Cerebellar nuclear complex (tissue), 1 donor: ENCODE results near the gene GNAQ.

Source experiments
- DNase-seq, 2 experiments: peaks; one replicate each; lab custom pipeline; 2025; lab: John Stamatoyannopoulos, UW

GNAQ gene

GRCh38 chr9:77815260-77815659 is 216.4 kb downstream of the GNAQ start:
- DNase-seq, result no peak

- DNase-seq, result no peak
Observed at GRCh38 chr9:77811832-77812231, 219.8 kb downstream of the GNAQ start.

- no peak for DNase-seq
Observed at GRCh38 chr9:77810637-77811119, 220.9 kb downstream of the GNAQ start.

GRCh38 chr9:77810047-77810446 is 221.6 kb downstream of the GNAQ start:
- DNase-seq, result no peak

- no peak for DNase-seq
Observed at GRCh38 chr9:77809552-77809951, 222.1 kb downstream of the GNAQ start.

- DNase-seq, result no peak
Observed at GRCh38 chr9:77808751-77809081, 222.9 kb downstream of the GNAQ start.

GRCh38 chr9:77807846-77808750 is 223.5 kb downstream of the GNAQ start:
- no peak for DNase-seq

- no peak for DNase-seq
Observed at GRCh38 chr9:77807281-77807683, 224.3 kb downstream of the GNAQ start.

GRCh38 chr9:77806741-77807140 is 224.9 kb downstream of the GNAQ start:
- DNase-seq, result no peak

- no peak for DNase-seq
Observed at GRCh38 chr9:77805810-77806209, 225.8 kb downstream of the GNAQ start.

- no peak for DNase-seq
Observed at GRCh38 chr9:77803423-77803822, 228.2 kb downstream of the GNAQ start.

GRCh38 chr9:77802515-77803293 is 228.9 kb downstream of the GNAQ start:
- DNase-seq, result no peak

- DNase-seq, result no peak
Observed at GRCh38 chr9:77802064-77802463, 229.5 kb downstream of the GNAQ start.

- DNase-seq, result no peak
Observed at GRCh38 chr9:77800924-77801551, 230.6 kb downstream of the GNAQ start.

GRCh38 chr9:77798140-77798539 is 233.5 kb downstream of the GNAQ start:
- no peak for DNase-seq

GRCh38 chr9:77794985-77795384 is 236.6 kb downstream of the GNAQ start:
- DNase-seq, result no peak

GRCh38 chr9:77793849-77794248 is 237.8 kb downstream of the GNAQ start:
- DNase-seq, result no peak

GRCh38 chr9:77789891-77790290 is 241.7 kb downstream of the GNAQ start:
- DNase-seq, result no peak

- DNase-seq, result no peak
Observed at GRCh38 chr9:77785341-77785740, 246.3 kb downstream of the GNAQ start.

- no peak for DNase-seq
Observed at GRCh38 chr9:77783518-77783917, 248.1 kb downstream of the GNAQ start.

- DNase-seq, result no peak
Observed at GRCh38 chr9:77779010-77779409, 252.6 kb downstream of the GNAQ start.

GRCh38 chr9:77773381-77773780 is 258.2 kb downstream of the GNAQ start:
- no peak for DNase-seq

GRCh38 chr9:77772646-77773045 is 259.0 kb downstream of the GNAQ start:
- DNase-seq, result no peak
